HEK293T (cell line): Measurements from ENCODE around the gene PITPNC1.
A peak's percentile ranks its signal among the peaks of the same experiment; 100 is the strongest.
"Not testable (repeated sequence)": the region's sequence is repeated elsewhere in the genome, so short reads cannot be mapped to it uniquely, and the experiment has no call there.

Experiments
- CTCF ChIA-PET: fragments of 350-600 bp; formaldehyde crosslinking; extraction: SDS; loops from one replicate; lab custom pipeline; 2021; ENCODE audit warnings: antibody characterized with exemption, inconsistent platforms; lab: Yijun Ruan, JAX
- POLR2A ChIA-PET: fragments of 350-600 bp; formaldehyde crosslinking; extraction: SDS; loops from one replicate; lab custom pipeline; 2020; ENCODE audit warnings: antibody characterized with exemption, inconsistent platforms; lab: Yijun Ruan, JAX
- DNase-seq: peaks from one replicate; pipeline ENCODE4 v3.0.0; 2012; ENCODE audit warnings: mixed read lengths; ENCODE audit errors: extremely low spot score
- ARNT ChIP-seq: fragments of 450-650 bp; IDR thresholded peaks from 2 replicates; pipeline ENCODE4 v1.6.1; 2017; ENCODE audit warnings: mild to moderate bottlenecking
- BHLHE40 ChIP-seq: fragments of 450-650 bp; IDR thresholded peaks from 2 replicates; pipeline ENCODE4 v1.6.1; 2016; ENCODE audit warnings: mild to moderate bottlenecking, moderate library complexity, borderline replicate concordance
- CTBP1 ChIP-seq: fragments of 450-650 bp; IDR thresholded peaks from 2 replicates; pipeline ENCODE4 v1.6.1; 2016; ENCODE audit warnings: borderline replicate concordance
- ELF4 ChIP-seq: fragments of 450-650 bp; IDR thresholded peaks from 2 replicates; pipeline ENCODE4 v1.6.1; 2017; ENCODE audit warnings: antibody characterized with exemption
- FOXA1 ChIP-seq: fragments of 450-650 bp; IDR thresholded peaks from 2 replicates; pipeline ENCODE4 v1.6.1; 2016; ENCODE audit warnings: mild to moderate bottlenecking
- FOXK2 ChIP-seq: fragments of 450-650 bp; IDR thresholded peaks from 2 replicates; pipeline ENCODE4 v1.6.1; 2016; ENCODE audit warnings: mild to moderate bottlenecking
- FOXM1 ChIP-seq: fragments of 450-650 bp; IDR thresholded peaks from 2 replicates; pipeline ENCODE4 v1.6.1; 2017; ENCODE audit warnings: mild to moderate bottlenecking, borderline replicate concordance
- HDGF ChIP-seq: fragments of 450-650 bp; IDR thresholded peaks from 2 replicates; pipeline ENCODE4 v1.6.1; 2017; ENCODE audit warnings: antibody characterized with exemption, borderline replicate concordance
- L3MBTL2 ChIP-seq: fragments of 450-650 bp; conservative IDR thresholded peaks from 2 replicates; pipeline ENCODE4 v1.6.1; 2016; ENCODE audit warnings: mild to moderate bottlenecking
- LEF1 ChIP-seq: fragments of 450-650 bp; IDR thresholded peaks from 2 replicates; pipeline ENCODE4 v1.6.1; 2017; ENCODE audit warnings: mild to moderate bottlenecking, borderline replicate concordance
- NFRKB ChIP-seq: fragments of 450-650 bp; IDR thresholded peaks from 2 replicates; pipeline ENCODE4 v1.6.1; 2016; ENCODE audit warnings: mild to moderate bottlenecking, moderate library complexity
- SP1 ChIP-seq: fragments of 450-650 bp; IDR thresholded peaks from 2 replicates; pipeline ENCODE4 v1.6.1; 2017
- SUZ12 ChIP-seq: fragments of 450-650 bp; IDR thresholded peaks from 2 replicates; pipeline ENCODE4 v1.6.1; 2016; ENCODE audit warnings: mild to moderate bottlenecking
- TARDBP ChIP-seq: fragments of 450-650 bp; IDR thresholded peaks from 2 replicates; pipeline ENCODE4 v1.6.1; 2016
- ZNF384 ChIP-seq: fragments of 450-650 bp; IDR thresholded peaks from 2 replicates; pipeline ENCODE4 v1.6.1; 2016
- TF ChIP-seq, protein P1 (sequence below): fragments of 450-650 bp; IDR thresholded peaks from 2 replicates; pipeline ENCODE4 v1.6.1; 2016

The PITPNC1 gene

DNA sequence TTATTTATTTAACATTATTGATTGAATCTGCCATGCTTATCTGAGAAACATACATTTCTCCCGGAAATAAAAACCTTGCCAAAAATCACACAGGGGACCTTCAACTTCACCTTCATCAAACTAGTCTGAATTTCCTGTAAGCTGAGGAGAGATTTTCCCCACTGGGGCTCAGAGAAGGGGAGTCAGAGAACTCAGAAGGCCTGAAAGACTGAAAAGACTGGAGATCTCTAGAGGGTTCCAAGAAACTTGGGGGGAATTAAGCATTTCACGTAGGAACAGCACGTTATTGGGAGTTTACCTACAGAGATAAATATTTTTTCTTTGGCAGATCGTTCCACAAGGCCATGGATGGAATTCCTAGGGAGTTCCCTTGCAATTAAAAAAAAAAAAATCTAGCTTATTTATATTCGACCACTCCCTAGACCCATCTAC, 340.1 kb downstream of the PITPNC1 start:
- TF ChIP-seq SP1 (no peak), SUZ12 (no peak), FOXK2 (no peak), FOXA1 (no peak), ZNF384 (no peak), BHLHE40 (no peak), TARDBP (no peak), NFRKB (no peak), LEF1 (no peak), ELF4 (no peak), ARNT (no peak), FOXM1 (no peak), CTBP1 (no peak)
- ChIA-PET POLR2A (interaction anchor here (0.9 to 2.8 kb wide), 6 partner anchors 10 to 400 kb away, joined by 3 to 20 read pairs (median 6); no protein-coding TSS in a partner anchor), CTCF (interaction anchor here (0.5 to 1.3 kb wide), 4 partner anchors 11 to 226 kb away, joined by 3 to 4 read pairs (median 3); no protein-coding TSS in a partner anchor)
- no peak for DNase-seq

DNA sequence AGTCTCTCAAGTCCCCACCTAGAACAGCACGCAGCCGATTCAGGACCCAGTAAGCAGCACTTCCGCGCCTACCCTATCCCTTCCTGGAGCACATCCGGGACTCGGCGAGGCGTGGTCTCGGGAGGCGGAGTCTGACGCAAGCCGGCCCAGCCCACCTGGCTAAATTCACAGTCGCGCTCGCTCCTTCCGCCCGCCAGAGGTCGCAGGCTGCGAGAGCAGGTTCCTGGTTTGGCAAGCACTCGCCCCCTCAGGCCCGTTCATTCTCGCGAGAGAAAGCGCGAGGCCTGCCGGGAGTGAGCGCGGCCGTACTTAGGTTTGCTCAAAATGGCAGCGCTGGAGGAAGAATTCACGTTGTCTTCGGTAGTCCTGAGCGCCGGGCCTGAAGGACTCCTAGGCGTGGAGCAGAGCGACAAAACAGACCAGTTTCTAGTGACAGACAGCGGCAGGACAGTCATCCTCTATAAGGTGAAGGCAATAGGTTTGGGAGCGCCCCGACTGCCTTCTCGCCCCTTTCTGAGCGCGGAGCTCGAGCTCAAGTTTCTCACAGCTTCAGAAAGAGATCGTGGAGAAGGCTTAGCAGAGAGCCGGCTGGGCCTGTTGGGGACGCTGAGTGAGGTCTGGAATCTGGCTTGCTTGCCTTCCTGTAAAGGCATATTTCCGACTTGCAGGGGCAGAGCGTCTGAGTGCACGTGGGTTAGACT, 340.7 kb downstream of the PITPNC1 start, which contains the start of gene NOL11:
NOL11 (plus strand) TSS at position 313 of the 701 bp plus-strand sequence; CDS start at position 325, 12 bp downstream.
- ChIA-PET CTCF (interaction anchor here (0.7 to 1.3 kb wide), 2 partner anchors 12 to 225 kb away, joined by 3 to 4 read pairs; no protein-coding TSS in a partner anchor), POLR2A (interaction anchor here (0.5 to 2.8 kb wide), 14 partner anchors 11 to 401 kb away, joined by 3 to 20 read pairs (median 4); no protein-coding TSS in a partner anchor)
- peak; percentile 54; the same call in 1 of the 2 replicates for TF ChIP-seq SP1
- no peak for TF ChIP-seq CTBP1
- no peak for TF ChIP-seq BHLHE40
- peak; percentile 92 for TF ChIP-seq ELF4
- TF ChIP-seq ZNF384: no peak
- TF ChIP-seq NFRKB: 0 out of 2 replicates have a peak, but pooled peaks have one; percentile 60
- peak; percentile 99 for DNase-seq

DNA sequence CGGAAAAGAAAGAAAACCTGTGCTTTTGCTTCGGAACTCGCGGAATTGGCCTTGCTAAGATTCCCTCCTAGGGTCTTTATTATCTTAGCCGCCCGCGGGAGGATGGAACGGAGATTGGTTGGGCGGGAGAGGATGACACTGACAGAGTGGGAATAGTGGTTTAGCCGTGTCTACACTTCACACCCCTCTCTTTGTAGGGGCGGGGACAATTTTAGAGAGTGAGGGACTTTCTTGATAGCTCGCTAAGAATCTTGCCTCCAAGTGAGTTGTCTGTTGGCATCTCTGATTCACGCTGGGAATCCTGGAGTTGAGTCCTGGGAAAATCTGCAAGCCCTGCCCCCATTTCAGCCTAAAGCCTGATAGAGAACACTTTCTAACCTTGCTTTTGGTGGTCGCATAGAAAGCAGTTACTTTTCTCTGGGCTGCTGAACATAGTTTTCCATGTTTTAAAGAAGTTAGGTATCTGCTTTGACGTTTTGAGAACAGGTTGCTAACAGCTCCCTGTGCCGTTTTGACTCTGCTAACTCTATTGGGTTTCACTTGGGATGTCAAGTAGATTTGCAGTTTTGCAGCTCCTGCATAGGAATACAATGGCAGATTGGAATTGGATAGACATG, 341.4 kb downstream of the PITPNC1 start:
- ChIA-PET POLR2A (interaction anchor here (0.5 to 2.8 kb wide), 12 partner anchors 11 to 401 kb away, joined by 3 to 20 read pairs (median 5); no protein-coding TSS in a partner anchor), CTCF (no interaction called here)
- DNase-seq: peak; percentile 58
- TF ChIP-seq CTBP1: no peak
- TF ChIP-seq FOXM1: no peak
- TF ChIP-seq, protein P1, sequence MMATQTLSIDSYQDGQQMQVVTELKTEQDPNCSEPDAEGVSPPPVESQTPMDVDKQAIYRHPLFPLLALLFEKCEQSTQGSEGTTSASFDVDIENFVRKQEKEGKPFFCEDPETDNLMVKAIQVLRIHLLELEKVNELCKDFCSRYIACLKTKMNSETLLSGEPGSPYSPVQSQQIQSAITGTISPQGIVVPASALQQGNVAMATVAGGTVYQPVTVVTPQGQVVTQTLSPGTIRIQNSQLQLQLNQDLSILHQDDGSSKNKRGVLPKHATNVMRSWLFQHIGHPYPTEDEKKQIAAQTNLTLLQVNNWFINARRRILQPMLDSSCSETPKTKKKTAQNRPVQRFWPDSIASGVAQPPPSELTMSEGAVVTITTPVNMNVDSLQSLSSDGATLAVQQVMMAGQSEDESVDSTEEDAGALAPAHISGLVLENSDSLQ: peak; percentile 29; the same call in 1 of the 2 replicates
- TF ChIP-seq SUZ12: no peak
- no peak for TF ChIP-seq ARNT
- TF ChIP-seq L3MBTL2: 0 out of 2 replicates have a peak, but pooled peaks have one; percentile 57

DNA sequence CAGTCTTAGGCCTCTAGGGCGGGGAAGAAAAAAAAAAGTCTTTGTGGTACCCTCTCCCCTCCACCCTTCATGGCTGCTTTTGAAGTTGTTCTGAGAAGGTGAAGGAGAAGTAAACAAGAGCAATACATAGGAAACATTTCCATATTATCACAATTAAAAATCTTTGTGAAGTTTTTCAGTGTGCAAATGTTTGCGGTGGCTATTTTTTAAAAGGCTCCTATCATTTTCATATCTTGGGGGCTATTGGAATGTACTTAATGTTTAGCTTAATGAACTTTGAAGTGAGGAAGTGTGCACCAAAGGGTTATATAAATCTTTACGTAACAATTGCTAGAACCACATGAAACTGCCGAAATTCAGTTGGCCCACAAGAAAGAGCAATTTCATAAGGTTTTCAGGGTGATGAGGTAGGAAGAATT, 348.3 kb downstream of the PITPNC1 start:
- POLR2A ChIA-PET: interaction anchor here (0.7 kb wide), 1 partner anchor 85 kb away, joined by 3 read pairs; no protein-coding TSS in a partner anchor
- TF ChIP-seq BHLHE40: no peak
- no peak for TF ChIP-seq NFRKB
- no peak for TF ChIP-seq FOXM1
- no peak for TF ChIP-seq ARNT
- TF ChIP-seq TARDBP: no peak
- TF ChIP-seq FOXK2: no peak
- CTCF ChIA-PET: no interaction called here
- no peak for DNase-seq

DNA sequence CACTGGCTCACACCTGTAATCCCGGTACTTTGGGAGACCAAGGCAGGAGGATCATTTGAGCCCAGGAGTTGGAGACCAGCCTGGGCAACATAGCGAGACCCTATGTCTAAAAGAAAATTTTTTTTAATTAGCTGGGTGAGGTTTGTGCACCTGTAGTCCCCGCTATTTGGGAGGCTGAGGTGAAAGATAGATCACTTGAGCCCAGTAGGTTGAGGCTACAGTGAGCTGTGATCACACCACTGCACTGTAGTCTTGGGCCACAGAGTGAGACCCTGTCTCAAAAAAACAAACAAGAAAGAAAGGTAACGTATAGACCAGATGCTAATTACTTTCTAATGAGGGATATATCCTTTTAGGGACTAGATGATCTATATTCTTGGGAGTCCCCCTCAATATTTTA, 348.7 kb downstream of the PITPNC1 start:
- DNase-seq: no peak
- CTCF ChIA-PET: no interaction called here
- POLR2A ChIA-PET: interaction anchor here (0.7 kb wide), 1 partner anchor 86 kb away, joined by 3 read pairs; no protein-coding TSS in a partner anchor
- TF ChIP-seq LEF1 (no peak), ZNF384 (no peak), ELF4 (no peak), BHLHE40 (no peak), NFRKB (no peak)

DNA sequence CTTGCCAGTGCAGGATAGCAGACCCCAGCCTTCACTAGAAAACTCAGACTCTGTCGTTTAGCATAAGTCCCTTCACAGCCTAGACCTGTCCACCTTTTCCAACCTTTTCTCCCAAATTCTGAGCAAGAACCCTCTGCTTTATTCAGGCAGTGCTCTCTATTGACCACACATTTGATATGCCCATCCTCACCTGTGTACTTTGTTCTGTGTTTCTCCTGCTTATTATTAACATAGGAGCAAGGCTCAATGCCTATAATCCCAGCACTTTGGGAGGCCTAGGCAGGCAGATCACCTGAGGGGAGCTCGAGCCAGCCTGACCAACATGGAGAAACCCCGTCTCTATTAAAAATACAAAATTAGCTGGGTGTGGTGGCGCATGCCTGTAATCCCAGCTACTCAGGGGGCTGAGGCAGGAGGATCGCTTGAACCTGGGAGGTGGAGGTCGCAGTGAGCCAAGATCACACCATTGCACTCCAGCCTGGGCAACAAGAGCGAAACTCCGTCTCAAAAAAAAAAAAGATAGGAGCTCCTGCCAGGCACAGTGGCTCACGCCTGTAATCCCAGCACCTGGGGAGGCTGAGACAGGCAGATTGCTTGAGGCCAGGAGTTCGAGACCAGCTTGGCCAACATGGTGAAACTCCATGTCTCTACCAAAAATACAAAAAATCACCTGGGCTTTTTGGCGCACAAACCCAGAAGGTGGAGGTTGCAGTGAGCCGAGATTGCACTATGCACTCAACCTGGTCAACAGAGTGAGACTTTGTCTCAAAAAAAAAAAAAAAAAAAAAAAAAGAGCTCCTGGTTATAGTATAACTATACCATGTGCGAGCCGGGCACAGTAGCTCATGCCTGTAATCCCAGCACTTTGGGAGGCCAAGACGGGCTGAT, 350.3 kb downstream of the PITPNC1 start:
- CTCF ChIA-PET, DNase-seq, POLR2A ChIA-PET: not testable (repeated sequence)

DNA sequence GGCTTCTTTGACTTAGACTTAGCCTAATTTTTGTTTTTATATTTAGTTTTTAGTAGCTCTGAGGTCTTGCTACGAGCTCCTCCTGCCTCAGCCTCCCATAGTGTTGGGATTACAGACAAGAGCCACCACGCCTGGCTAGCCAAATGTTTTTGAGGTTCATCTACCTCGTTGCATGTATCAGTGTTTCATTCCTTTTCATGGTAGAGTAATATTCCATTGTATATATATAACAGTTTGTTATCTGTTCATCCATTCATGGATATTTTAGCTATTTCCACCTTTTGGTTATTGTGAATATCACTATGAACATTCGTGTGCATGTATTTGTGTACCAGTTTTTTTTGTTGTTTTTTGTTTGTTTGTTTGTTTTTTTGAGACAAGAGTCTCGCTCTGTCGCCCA, 352.8 kb downstream of the PITPNC1 start:
- TF ChIP-seq TARDBP (no peak), CTBP1 (no peak), HDGF (no peak), L3MBTL2 (no peak), BHLHE40 (no peak), SUZ12 (no peak), LEF1 (no peak)
- TF ChIP-seq, protein P1: no peak
- DNase-seq: no peak
- ChIA-PET POLR2A (interaction anchor here (0.6 kb wide), 1 partner anchor 9 kb away, joined by 3 read pairs; no protein-coding TSS in a partner anchor), CTCF (interaction anchor here (0.6 kb wide), 1 partner anchor 9 kb away, joined by 3 read pairs; no protein-coding TSS in a partner anchor)
